ENCODE measurements around the gene CEP250. TPM values are rescaled to one million over a fixed set of nuclear protein-coding genes. Genes with fewer than 3 reads are reported as not detected.
A peak's percentile ranks its signal among the peaks of the same experiment; 100 is the strongest.

The CEP250 gene
- total RNA-seq, 1 experiment from 2014 or later = 52.5 TPM

- POLR2A ChIA-PET (ENCODE audit: unreplicated experiment) = no interaction called here
- H3K27me3 ChIP-seq (ENCODE audit: low read length) = no peaks in the 10 kb centered on the region
- no peak overlapping the region for H3K4me2 ChIP-seq (ENCODE audit: low read length)
- H3K27ac ChIP-seq (ENCODE audit: low read length) = no peak overlapping the region
- no peak overlapping the region for H2AFZ ChIP-seq (ENCODE audit: low read length)
- H3F3A ChIP-seq (ENCODE audit: low read length, unreplicated experiment) = no peaks in the 10 kb centered on the region
- BruUV-seq (replicated peaks) = no TSS peak
- no peaks in the 10 kb centered on the region for H3K9me2 ChIP-seq (replicated peaks; ENCODE audit: low read length)
- no peaks in the 10 kb centered on the region for H4K20me1 ChIP-seq (ENCODE audit: low read length)
- no peak overlapping the region for H3K4me3 ChIP-seq (ENCODE audit: low read length)
- no peaks in the 10 kb centered on the region for H3K9me3 ChIP-seq (ENCODE audit: low read length)
- TF ChIP-seq EZH2 (IDR thresholded peaks at IDR 0.05; ENCODE audit: low read length, unreplicated experiment) = no peak
- no peak for TF ChIP-seq EZH2phosphoT487 (IDR thresholded peaks at IDR 0.05; ENCODE audit: borderline replicate concordance, low read length)
- TF ChIP-seq CTCF (conservative IDR thresholded peaks at IDR 0.05; ENCODE audit: low read depth, low read length) = 0 out of 2 replicates have a peak, but pooled peaks have one; percentile 2
- CTCF ChIA-PET = interaction anchor here (1.6 kb wide), 1 partner anchor 57 kb away, joined by 9 read pairs; no protein-coding TSS in a partner anchor
- intact Hi-C loops (cut with micrococcal nuclease) = no loop called here
- H3K36me3 ChIP-seq (ENCODE audit: low read depth, low read length) = peaks cover 19% of the 10 kb centered on the region; the same call in 1 of the 2 replicates
- ATAC-seq (no peak), DNase-seq (no peak)
- H3K4me1 ChIP-seq (ENCODE audit: insufficient read depth, low read length) = peaks cover 15% of the 10 kb centered on the region
- H3K9ac ChIP-seq (ENCODE audit: low read length) = no peak overlapping the region
- H3K79me2 ChIP-seq (ENCODE audit: low read length) = no peaks in the 10 kb centered on the region
These were observed 106.3 kb downstream of the CEP250 start for GRCh38 chr20:35561671-35562070.

- H3K27me3 ChIP-seq (ENCODE audit: low read length) = no peaks in the 10 kb centered on the region
- no peak overlapping the region for H3K4me2 ChIP-seq (ENCODE audit: low read length)
- no peaks in the 10 kb centered on the region for H3K9me2 ChIP-seq (replicated peaks; ENCODE audit: low read length)
- no peak overlapping the region for H3K4me3 ChIP-seq (ENCODE audit: low read length)
- TF ChIP-seq EZH2phosphoT487 (IDR thresholded peaks at IDR 0.05; ENCODE audit: borderline replicate concordance, low read length) = no peak
- H4K20me1 ChIP-seq (ENCODE audit: low read length) = no peaks in the 10 kb centered on the region
- no peak for DNase-seq
- ATAC-seq = no peak
- no peaks in the 10 kb centered on the region for H3K9me3 ChIP-seq (ENCODE audit: low read length)
- no peaks in the 10 kb centered on the region for H3K79me2 ChIP-seq (ENCODE audit: low read length)
- H3K27ac ChIP-seq (ENCODE audit: low read length) = no peak overlapping the region
- H2AFZ ChIP-seq (ENCODE audit: low read length) = no peak overlapping the region
- H3F3A ChIP-seq (ENCODE audit: low read length, unreplicated experiment) = no peaks in the 10 kb centered on the region
- peaks cover 11% of the 10 kb centered on the region; the same call in 1 of the 2 replicates for H3K36me3 ChIP-seq (ENCODE audit: low read depth, low read length)
- intact Hi-C loops (cut with micrococcal nuclease) = no loop called here
- peaks cover 15% of the 10 kb centered on the region for H3K4me1 ChIP-seq (ENCODE audit: insufficient read depth, low read length)
- no peak overlapping the region for H3K9ac ChIP-seq (ENCODE audit: low read length)
- CTCF ChIA-PET = no interaction called here
- no TSS peak for BruUV-seq (replicated peaks)
- POLR2A ChIA-PET (ENCODE audit: unreplicated experiment) = no interaction called here
These were observed 107.2 kb downstream of the CEP250 start for GRCh38 chr20:35562541-35563110.

GRCh38 chr20:35563834-35564233 is 108.4 kb downstream of the CEP250 start:
- Histone ChIP-seq H2AFZ (ENCODE audit: low read length) (no peak overlapping the region), H3K27me3 (ENCODE audit: low read length) (no peaks in the 10 kb centered on the region), H3K9me2 (replicated peaks; ENCODE audit: low read length) (no peaks in the 10 kb centered on the region), H3K27ac (ENCODE audit: low read length) (no peak overlapping the region), H3K36me3 (ENCODE audit: low read depth, low read length) (no peaks in the 10 kb centered on the region; the same call in 1 of the 2 replicates), H3K4me1 (ENCODE audit: insufficient read depth, low read length) (peaks cover 15% of the 10 kb centered on the region), H3K4me3 (ENCODE audit: low read length) (no peak overlapping the region), H3K79me2 (ENCODE audit: low read length) (no peaks in the 10 kb centered on the region), H3K9ac (ENCODE audit: low read length) (no peak overlapping the region), H4K20me1 (ENCODE audit: low read length) (no peaks in the 10 kb centered on the region), H3F3A (ENCODE audit: low read length, unreplicated experiment) (no peaks in the 10 kb centered on the region), H3K4me2 (ENCODE audit: low read length) (no peak overlapping the region), H3K9me3 (ENCODE audit: low read length) (no peaks in the 10 kb centered on the region)
- ChIA-PET POLR2A (ENCODE audit: unreplicated experiment) (no interaction called here), CTCF (interaction anchor here (0.6 to 0.7 kb wide), 3 partner anchors 55 to 909 kb away, joined by 3 to 16 read pairs (median 9); no protein-coding TSS in a partner anchor)
- intact Hi-C loops (cut with micrococcal nuclease) = no loop called here
- TF ChIP-seq CTCF (conservative IDR thresholded peaks at IDR 0.05; ENCODE audit: low read depth, low read length) = no peak
- TF ChIP-seq EZH2 (IDR thresholded peaks at IDR 0.05; ENCODE audit: low read length, unreplicated experiment) = no peak
- no peak for TF ChIP-seq EZH2phosphoT487 (IDR thresholded peaks at IDR 0.05; ENCODE audit: borderline replicate concordance, low read length)
- ATAC-seq = no peak
- no TSS peak for BruUV-seq (replicated peaks)
- no peak for DNase-seq
